CD4-positive, alpha-beta T cell treated with Interleukin-4 for 4 hours (primary cell): ENCODE data around the gene WEE1.
"Not testable (repeated sequence)": the region's sequence is repeated elsewhere in the genome, so short reads cannot be mapped to it uniquely, and the experiment has no call there.

Experiments
- DNase-seq: peaks from one replicate; pipeline ENCODE4 v3.0.0-alpha.2; 2020

WEE1 gene

DNA sequence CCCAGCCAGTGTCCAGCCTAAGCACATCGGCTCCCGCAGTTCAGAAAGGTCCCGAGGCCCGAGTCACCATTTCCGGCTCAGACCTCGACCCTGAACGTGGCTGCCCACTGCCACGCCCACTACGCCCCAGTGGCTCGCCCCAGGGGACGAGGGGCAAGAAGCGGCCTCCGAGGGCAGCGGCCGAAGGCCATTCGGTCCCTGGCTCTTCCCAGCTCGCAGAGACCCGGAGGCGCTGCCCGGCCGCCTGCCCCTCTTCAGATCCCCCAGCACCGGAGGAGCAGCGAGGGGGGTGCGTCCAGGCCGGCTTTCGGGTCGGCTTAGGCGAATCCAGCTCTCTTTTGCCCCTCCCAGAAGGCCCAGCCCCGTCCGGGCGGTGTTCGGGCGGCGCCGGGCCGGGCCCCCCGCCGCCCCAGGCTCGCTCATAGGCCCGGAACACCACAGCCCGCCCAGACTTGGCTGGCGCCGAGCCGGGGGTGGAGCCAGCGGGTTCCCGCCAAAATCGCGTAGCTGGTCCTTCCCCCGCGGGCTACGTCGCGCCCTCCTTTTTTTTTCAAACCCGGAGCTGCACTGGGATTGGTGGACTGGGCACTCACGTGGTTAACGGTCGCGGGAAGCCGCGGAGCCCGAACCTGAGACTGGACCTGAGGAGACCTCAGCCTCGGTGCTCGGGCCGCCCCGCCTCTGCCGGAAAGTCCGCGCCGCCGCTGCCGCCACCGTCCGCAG lies at the start of gene WEE1:
Gene WEE1, plus strand, starts transcription at position 619 of the 723 bp plus-strand sequence. CDS start 264 bp downstream, outside the sequence.
- DNase-seq: peak; percentile 96

DNA sequence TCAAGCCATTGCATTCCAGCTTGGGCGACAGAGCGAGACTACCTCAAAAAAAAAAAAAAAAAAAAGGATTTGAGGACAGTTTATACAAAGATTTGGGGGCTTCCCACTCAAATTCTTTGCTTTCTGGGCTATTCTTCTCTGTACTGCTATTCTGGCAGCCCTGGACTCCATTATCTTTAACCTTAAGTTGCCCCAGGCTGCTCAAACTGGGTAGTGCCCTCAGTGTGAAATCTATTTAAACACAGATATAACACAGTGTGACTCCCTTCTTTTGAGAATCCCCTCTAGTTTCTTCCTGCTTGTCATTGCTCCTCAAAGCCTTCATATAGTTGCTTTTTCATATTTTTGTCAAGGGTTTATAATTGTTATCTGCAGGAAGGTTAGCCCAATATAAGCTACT lies 49.5 kb upstream of the WEE1 start:
- no peak for DNase-seq

DNA sequence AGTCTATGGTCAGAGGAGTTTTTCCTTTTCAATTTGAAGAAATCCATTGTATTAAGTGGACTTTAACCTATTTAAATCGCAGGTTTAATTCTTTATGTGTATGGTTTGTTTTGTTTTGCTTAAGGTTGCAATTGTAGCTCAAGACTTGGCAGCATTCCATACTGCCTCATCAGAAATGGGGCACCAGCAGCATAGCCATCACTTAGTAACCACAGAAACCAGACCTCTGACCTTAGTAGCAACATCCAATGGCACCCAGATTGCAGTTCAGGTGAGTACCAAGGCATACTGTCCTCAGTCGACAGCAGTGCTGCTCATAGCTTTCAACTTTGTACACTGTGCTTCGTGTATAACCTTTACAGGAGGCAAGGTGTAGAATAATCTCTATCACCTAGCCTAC lies 48.4 kb upstream of the WEE1 start:
- no peak for DNase-seq

DNA sequence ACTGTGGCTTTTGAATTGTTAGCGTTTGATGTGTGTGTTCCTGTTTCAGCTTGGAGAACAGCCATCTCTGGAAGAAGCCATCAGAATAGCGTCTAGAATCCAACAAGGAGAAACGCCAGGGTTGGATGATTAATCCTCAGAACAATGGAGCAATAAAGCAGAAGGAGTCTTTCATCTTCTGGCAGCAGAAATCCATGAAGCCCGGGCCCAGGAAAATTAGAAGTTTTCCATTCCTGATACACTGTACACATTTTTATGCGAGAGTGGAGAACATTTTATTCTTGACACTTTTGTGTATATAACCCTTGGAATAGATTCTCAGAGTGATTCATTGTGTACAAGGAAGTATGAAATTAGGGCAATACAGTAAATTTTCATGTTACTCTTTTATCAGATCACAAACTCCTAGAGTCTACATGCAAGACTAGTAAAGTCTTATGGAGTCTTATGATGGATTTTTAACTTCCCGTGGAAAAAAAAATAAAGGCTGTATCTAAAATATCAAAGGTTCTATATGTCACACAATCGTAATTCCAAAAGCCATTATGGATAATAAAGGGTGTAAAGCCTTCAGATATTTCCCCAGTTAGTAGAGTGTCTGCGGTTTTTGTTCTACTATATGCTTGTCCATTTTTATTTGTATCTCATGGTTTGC lies 45.9 kb upstream of the WEE1 start:
- no peak for DNase-seq

DNA sequence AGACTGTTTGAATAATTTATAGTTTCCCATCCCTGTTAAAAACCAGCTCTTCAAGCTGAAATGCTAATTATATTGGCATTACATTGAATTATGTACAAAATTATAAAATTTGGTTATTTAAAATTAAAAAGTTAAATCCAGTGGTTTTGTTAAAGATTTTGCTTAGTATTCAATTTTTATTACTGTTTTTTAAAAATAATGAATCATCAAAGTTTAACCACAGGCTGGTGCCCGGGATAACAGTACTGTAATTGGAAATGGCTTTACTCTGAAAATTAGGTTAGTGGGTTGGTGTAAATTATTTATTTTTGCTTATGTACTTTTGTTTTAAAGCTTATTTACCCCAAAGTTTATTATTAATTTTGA lies 45.4 kb upstream of the WEE1 start:
- no peak for DNase-seq

GRCh38 chr11:9528573-9529333 lies 44.7 kb upstream of the WEE1 start:
- DNase-seq: peak; percentile 1

DNA sequence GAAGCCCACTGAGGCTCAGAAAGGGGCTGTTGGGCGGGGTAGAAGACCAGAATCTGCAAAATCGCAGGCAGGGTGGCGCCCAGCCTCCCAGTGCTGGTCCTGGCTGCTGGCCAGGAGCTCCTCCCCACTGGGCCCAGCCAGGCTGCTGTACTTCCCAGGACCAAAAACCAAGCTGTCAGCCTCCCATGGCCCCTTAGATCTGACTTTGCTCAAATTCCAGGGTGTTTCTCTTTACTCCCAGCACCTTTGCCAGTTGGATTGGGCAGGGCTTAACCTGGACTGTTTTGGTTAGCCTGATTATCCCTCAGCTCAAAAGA lies 44.2 kb upstream of the WEE1 start:
- no peak for DNase-seq

GRCh38 chr11:9530020-9530621 lies 43.3 kb upstream of the WEE1 start:
- DNase-seq: no peak

DNA sequence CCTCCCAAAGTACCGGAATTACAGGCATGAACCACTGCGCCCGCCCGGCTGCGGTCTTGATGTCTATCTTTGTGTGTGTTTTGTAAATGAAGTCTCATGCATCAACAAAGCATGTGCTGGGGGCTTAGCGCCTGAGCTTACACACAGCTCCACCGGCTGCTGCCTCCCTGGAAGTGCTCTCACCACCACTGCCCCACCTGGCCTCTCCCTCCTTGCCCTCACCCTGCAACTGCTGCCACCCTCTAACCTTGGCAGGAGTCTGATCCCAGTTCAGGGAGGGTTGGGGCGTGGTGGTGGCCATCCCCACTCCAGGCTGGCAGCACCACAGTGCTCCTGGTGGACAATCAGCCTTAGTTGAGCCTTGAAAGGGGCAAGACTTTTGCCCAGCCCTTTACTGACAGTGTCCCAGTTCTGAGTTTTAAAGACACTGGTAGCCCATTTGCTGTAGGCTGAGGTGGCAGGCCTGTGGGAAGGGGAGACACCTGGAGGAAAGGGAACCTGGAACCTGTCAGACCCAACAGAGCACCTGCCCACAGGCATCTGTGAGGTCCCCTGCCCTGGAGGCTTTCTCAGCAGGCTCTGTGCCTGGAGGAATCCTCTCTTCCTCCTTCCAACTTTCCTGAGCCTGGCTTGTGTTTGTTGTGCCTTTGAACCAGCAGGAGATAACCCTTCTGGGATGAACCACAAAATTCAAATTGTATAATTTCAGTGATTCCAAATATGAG lies 42.4 kb upstream of the WEE1 start:
- no peak for DNase-seq

- no peak for DNase-seq
These were observed 40.4 kb upstream of the WEE1 start for GRCh38 chr11:9533058-9533457.

DNA sequence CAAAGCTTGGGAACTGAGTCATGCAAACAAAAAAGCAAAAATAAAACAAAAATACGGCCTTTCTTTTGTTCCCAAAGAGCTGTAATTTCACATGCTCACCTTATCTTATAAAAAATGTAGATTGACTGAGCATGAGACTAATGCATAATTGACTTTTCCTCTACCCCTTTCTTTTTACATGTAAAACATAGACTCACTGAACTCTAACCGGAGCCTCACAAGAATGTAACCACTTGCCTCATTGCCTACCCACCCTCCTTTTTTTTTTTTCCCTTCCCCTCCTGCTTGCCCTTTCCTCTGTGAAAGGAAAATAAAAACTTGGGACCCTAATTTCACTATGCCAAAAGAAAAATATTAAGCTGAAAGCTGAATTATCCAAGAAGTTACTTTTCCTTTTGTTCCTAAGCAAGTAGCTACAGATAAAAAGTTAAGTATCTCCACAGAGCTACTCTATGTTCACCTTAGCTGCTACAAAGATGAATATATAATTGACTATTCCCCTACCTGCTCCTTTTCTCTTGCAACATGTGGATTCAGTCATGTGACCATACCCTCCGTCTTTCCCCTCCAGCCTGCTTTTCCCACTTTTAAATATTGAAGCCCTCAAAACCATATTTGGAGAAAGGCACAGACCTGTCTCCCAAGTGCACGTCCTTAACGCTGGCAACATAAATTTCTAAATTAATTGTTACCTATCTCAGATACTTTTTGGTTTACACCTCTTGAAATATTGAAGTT lies 39.6 kb upstream of the WEE1 start:
- no peak for DNase-seq

- DNase-seq: peak; percentile 71
These were observed 38.2 kb upstream of the WEE1 start for GRCh38 chr11:9535189-9535781.

- DNase-seq: no peak
These were observed 34.9 kb upstream of the WEE1 start for GRCh38 chr11:9538548-9538947.

DNA sequence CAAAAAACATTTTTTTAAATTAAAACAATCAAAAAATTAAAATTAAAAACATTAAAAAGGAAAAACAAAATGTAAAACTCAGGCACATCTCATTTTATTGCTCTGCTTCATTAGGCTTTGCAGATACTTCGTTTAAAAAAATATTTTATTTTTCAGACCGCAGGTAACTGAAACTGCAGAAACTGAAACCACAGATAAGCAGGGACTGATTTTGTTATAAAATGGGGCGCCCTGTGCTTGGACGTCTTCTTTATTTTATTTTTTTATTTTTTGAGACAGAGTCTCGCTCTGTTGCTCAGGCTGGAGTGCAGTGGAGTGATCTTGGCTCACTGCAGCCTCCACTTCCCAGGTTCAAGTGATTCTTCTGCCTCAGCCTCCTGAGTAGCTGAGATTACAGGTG lies 24.3 kb upstream of the WEE1 start:
- DNase-seq: not testable (repeated sequence)

DNA sequence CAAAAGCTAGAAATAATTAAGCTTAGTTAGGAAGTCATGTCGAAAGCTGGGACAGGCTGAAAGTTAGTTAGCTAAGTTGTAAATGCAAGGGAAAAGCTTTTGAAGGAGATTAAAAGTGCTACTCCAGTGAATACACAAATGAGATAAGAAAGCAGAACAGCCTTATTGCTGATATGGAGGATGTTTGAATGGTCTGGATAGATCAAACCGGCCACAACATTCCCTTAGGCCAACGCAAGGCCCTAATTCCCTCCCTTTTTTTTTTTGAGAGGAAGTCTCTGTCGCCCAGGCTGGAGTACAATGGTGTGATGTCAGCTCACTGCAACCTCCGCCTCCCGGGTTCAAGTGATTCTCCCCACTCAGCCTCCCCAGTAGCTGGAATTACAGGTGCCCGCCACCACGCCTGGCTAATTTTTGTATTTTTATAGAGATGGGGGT lies 23.3 kb upstream of the WEE1 start:
- no peak for DNase-seq

GRCh38 chr11:9561279-9561982 lies 12.0 kb upstream of the WEE1 start:
- DNase-seq: no peak

DNA sequence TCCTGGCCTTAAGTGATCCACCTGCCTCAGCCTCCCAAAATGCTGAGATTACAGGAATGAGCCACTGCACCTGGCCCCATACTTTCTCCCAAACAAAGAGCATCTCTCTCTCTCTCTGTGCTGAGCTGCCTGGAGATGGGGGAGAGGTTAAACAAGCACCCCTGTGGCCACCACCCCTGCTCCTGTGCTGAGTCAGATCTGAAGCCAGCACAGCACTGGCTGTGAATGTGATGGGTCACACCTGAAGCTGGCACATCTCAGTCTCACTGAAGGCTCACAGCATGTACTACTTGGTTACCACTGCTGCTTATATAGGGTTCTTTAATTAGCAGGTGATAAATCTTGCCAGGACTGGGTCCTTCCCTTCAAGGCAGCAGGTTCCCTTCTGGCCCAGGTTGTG lies 10.8 kb upstream of the WEE1 start:
- no peak for DNase-seq

GRCh38 chr11:9563196-9563730 lies 10.2 kb upstream of the WEE1 start:
- no peak for DNase-seq

- peak; percentile 93 for DNase-seq
These were observed 7.5 kb upstream of the WEE1 start for GRCh38 chr11:9565822-9566560.

DNA sequence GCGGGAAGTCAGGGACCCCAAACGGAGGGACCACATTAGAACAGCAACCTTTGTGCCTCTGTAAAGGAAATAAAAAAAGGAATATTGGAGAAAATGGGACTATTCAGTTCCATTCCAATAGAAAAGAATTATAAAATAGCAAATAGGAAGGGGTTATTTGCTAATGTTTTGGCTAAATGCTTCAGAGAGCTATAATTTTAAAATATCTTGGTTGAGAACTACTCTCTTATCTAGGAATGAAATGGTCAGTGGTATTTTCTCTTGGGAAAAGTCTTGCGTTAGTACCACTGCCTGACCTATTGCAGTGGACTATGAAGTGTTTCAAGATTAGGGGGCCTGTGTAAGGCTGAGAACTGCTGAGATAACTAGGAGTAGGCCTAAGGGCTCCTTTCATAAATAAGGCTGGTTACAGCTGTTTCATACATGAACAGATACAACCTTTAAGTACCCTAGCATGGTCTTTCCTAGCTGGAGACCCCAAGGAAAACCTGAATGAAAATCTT lies 6.9 kb upstream of the WEE1 start:
- DNase-seq: no peak
